OCI-LY7 (cell line): ENCODE results near the gene ARHGAP24. TPM values are rescaled to one million over a fixed set of nuclear protein-coding genes. Genes with fewer than 3 reads are reported as not detected.

Source experiments
- BruUV-seq: library from RNA; stranded (reverse); fragments of 400-500 nt; replicated peaks from 2 replicates; lab custom pipeline; 2021; lab: Mats Ljungman, UMichigan
- CTCF ChIA-PET: fragments of 300-600 bp; sonication (Branson Sonifier 250); formaldehyde crosslinking; loops from one replicate; lab custom pipeline; 2022; ENCODE audit warnings: antibody characterized with exemption; ENCODE audit not compliant: unreplicated experiment; lab: Charles Lee
- POLR2A ChIA-PET: fragments of 300-600 bp; sonication (Branson Sonifier 250); formaldehyde crosslinking; loops from one replicate; lab custom pipeline; 2022; ENCODE audit warnings: antibody characterized with exemption; lab: Charles Lee
- DNase-seq: peaks from one replicate; pipeline ENCODE4 v3.0.0-alpha.2; 2015; ENCODE audit warnings: low spot score
- H2AFZ ChIP-seq: fragments of 200-600 bp; sonication (generic), shearing (Covaris generic); 2 replicates; pipeline ENCODE4 v1.6.1; 2014; ENCODE audit warnings: mild to moderate bottlenecking, antibody characterized with exemption, low read length, moderate library complexity
- H3K27ac ChIP-seq: fragments of 200-600 bp; sonication (generic); 2 replicates; pipeline ENCODE4 v1.5.1; 2014; ENCODE audit warnings: mixed run types, low read depth, mild to moderate bottlenecking, moderate library complexity, low read length, inconsistent platforms; ENCODE audit not compliant: poor library complexity, severe bottlenecking
- H3K36me3 ChIP-seq: fragments of 200-600 bp; sonication (generic); 2 replicates; pipeline ENCODE4 v1.6.1; 2014; ENCODE audit warnings: mild to moderate bottlenecking, antibody characterized with exemption, low read length, moderate library complexity, mixed read lengths; ENCODE audit not compliant: insufficient read depth
- H3K4me1 ChIP-seq: fragments of 200-600 bp; sonication (generic); 2 replicates; pipeline ENCODE4 v1.5.1; 2014; ENCODE audit warnings: mild to moderate bottlenecking, low read length; ENCODE audit not compliant: insufficient read depth, poor library complexity, severe bottlenecking
- H3K4me2 ChIP-seq: fragments of 200-600 bp; sonication (generic); 2 replicates; pipeline ENCODE4 v1.6.1; 2014; ENCODE audit warnings: mild to moderate bottlenecking, low read length
- H3K4me3 ChIP-seq: fragments of 200-600 bp; sonication (generic); 2 replicates; pipeline ENCODE4 v1.5.1; 2014; ENCODE audit warnings: mild to moderate bottlenecking, low read depth, low read length; ENCODE audit not compliant: poor library complexity, severe bottlenecking
- H3K79me2 ChIP-seq: fragments of 200-600 bp; sonication (generic); 2 replicates; pipeline ENCODE4 v1.6.1; 2016; ENCODE audit warnings: low read depth, mild to moderate bottlenecking, low read length, moderate library complexity, mixed read lengths; ENCODE audit not compliant: insufficient read depth
- H3K9me2 ChIP-seq: fragments of 200-600 bp; sonication (generic); 2 replicates; pipeline ENCODE4 v1.6.1; 2016; ENCODE audit warnings: mild to moderate bottlenecking, low read length, mixed read lengths; ENCODE audit not compliant: insufficient read depth
- H3K9me3 ChIP-seq: fragments of 200-600 bp; sonication (generic); 2 replicates; pipeline ENCODE4 v1.6.1; 2014; ENCODE audit warnings: mild to moderate bottlenecking, mixed run types, low read length, mixed read lengths
- H4K20me1 ChIP-seq: fragments of 200-600 bp; sonication (generic); 2 replicates; pipeline ENCODE4 v1.6.1; 2014; ENCODE audit warnings: mild to moderate bottlenecking, antibody characterized with exemption, low read length, moderate library complexity, mixed read lengths; ENCODE audit not compliant: insufficient read depth
- EZH2phosphoT487 ChIP-seq: fragments of 200-600 bp; sonication (generic); IDR thresholded peaks from 2 replicates; pipeline ENCODE4 v1.6.1; 2018; ENCODE audit warnings: low read depth, borderline replicate concordance, mild to moderate bottlenecking, mixed run types, antibody characterized with exemption, low read length, moderate library complexity, mixed read lengths
- intact Hi-C: fragments of 100-400 bp; cut with micrococcal nuclease; formaldehyde crosslinking; loops from one replicate; pipeline ENCODE4 v1.10.0; 2022; ENCODE audit not compliant: unreplicated experiment
- total RNA-seq, 2 experiments: library from RNA; depleted of rRNA in 1 of 2; stranded (reverse); fragments of >200 nt in 1 of 2; shearing (Covaris generic) in 1 of 2; gene quantifications; 2 replicates each; pipeline ENCODE4 v1.2.3, GENCODE V29; 2014 to 2022
- TF ChIP-seq, protein P1 (sequence below): fragments of 200-600 bp; sonication (generic); conservative IDR thresholded peaks from 2 replicates; pipeline ENCODE4 v1.5.1; 2014; ENCODE audit warnings: mild to moderate bottlenecking, antibody characterized with exemption, low read length, moderate library complexity, mixed read lengths

The ARHGAP24 gene
- total RNA-seq, 2 experiments from 2014 or later = 0.88 to 4.4 TPM

DNA sequence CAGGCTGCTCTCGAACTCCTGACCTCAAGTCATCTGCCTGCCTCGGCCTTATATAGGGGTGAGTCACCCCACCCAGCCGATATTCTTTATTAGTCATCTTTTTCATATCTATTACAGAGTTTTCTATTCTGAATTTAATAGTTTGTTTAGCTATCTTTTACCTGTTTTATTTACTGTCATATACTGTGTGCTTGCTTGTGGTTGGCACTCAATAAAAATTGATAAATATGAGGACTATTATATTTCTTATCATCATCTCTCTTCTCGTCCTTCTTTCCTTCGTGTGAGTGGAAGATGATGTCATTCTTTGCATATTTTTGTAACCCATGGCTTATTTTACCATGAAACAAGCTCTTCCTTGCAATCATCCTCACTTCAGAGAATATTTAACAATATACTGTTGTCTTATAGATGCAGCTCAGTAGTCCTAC lies 265.5 kb downstream of the ARHGAP24 start:
- POLR2A ChIA-PET = interaction anchor here (0.6 to 2.6 kb wide), 9 partner anchors 9 to 330 kb away, joined by 3 to 15 read pairs (median 3); no protein-coding TSS in a partner anchor

DNA sequence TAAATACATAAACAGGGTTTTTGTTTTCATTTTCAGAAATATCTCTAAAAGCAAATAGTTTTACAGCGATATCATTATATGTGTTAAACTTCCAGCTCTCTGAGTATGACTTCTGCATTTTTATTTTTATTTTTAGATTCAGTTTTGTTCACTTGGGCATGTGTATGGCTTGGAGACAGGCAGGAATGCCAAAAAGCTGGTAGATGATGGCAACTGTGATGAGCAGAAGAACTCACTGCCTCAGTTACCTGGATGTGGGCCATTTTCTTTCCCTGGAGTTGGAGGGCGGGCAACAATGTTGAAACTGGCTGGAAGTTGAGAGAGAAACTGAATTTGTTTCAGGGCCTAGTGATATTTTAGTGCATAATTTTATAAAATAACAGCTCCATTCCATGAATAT lies 266.4 kb downstream of the ARHGAP24 start:
- CTCF ChIA-PET = interaction anchor here (1.5 kb wide), 1 partner anchor 81 kb away, joined by 4 read pairs; no protein-coding TSS in a partner anchor
- Histone ChIP-seq H3K9me2 (no peaks in the 10 kb centered on the region), H2AFZ (peak overlapping the region; percentile 24; the same call in 1 of the 2 replicates), H4K20me1 (no peaks in the 10 kb centered on the region), H3K4me1 (peaks cover 8% of the 10 kb centered on the region), H3K27ac (no peak overlapping the region), H3K4me2 (no peak overlapping the region), H3K79me2 (no peaks in the 10 kb centered on the region), H3K4me3 (no peak overlapping the region), H3K36me3 (no peaks in the 10 kb centered on the region), H3K9me3 (no peaks in the 10 kb centered on the region)
- intact Hi-C loops = no loop called here
- no TSS peak for BruUV-seq
- TF ChIP-seq, protein P1, sequence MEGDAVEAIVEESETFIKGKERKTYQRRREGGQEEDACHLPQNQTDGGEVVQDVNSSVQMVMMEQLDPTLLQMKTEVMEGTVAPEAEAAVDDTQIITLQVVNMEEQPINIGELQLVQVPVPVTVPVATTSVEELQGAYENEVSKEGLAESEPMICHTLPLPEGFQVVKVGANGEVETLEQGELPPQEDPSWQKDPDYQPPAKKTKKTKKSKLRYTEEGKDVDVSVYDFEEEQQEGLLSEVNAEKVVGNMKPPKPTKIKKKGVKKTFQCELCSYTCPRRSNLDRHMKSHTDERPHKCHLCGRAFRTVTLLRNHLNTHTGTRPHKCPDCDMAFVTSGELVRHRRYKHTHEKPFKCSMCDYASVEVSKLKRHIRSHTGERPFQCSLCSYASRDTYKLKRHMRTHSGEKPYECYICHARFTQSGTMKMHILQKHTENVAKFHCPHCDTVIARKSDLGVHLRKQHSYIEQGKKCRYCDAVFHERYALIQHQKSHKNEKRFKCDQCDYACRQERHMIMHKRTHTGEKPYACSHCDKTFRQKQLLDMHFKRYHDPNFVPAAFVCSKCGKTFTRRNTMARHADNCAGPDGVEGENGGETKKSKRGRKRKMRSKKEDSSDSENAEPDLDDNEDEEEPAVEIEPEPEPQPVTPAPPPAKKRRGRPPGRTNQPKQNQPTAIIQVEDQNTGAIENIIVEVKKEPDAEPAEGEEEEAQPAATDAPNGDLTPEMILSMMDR = no peak
- POLR2A ChIA-PET = interaction anchor here (0.5 to 2.6 kb wide), 6 partner anchors 10 to 331 kb away, joined by 3 to 15 read pairs (median 4); no protein-coding TSS in a partner anchor
- no peak for DNase-seq

More for the DNA sequence above, 265.5 kb downstream of the ARHGAP24 start:
- intact Hi-C loops = no loop called here
- Histone ChIP-seq H3K27ac (no peak overlapping the region), H2AFZ (no peak overlapping the region; the same call in 1 of the 2 replicates), H4K20me1 (no peaks in the 10 kb centered on the region), H3K36me3 (no peaks in the 10 kb centered on the region), H3K4me3 (no peak overlapping the region), H3K4me2 (no peak overlapping the region), H3K9me2 (no peaks in the 10 kb centered on the region), H3K79me2 (no peaks in the 10 kb centered on the region), H3K9me3 (no peaks in the 10 kb centered on the region), H3K4me1 (no peaks in the 10 kb centered on the region)
- DNase-seq = no peak
- TF ChIP-seq, protein P1 = no peak
- TF ChIP-seq EZH2phosphoT487 = no peak
- no TSS peak for BruUV-seq
- CTCF ChIA-PET = no interaction called here

DNA sequence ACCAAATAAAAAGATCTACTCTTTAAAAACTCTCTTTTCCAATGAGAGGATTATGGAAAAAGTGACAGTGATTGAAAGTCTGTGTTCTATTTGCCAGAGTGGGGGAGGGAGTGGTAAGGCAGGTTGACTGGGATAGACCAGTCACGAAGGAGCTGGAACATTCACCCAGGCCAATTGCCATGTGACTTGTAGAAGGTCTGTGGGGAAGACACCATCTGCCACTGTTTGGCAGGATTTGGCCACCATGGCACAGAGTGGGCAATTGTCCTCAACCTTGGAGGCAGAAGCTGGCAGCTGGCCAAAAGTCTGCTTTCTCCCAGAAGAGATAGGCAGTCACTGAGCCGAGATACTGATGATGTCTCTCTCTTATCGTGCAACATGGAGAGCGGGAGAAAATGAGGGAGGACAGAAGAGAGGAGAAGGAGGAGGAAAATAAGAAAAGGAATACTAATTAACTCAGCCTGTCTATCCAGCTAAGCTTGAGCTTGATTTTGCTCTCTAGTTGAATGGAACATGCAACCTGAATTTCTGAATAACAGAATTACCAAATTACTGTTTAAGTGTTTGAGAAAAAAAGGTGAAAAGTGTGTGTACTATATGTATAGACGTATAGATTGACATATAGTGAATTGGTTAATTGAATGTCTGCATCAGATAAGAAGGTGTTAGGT lies 267.1 kb downstream of the ARHGAP24 start:
- H3K4me3 ChIP-seq = no peak overlapping the region
- H4K20me1 ChIP-seq = no peaks in the 10 kb centered on the region
- no TSS peak for BruUV-seq
- no peak for TF ChIP-seq EZH2phosphoT487
- TF ChIP-seq, protein P1 = no peak
- no peaks in the 10 kb centered on the region for H3K79me2 ChIP-seq
- CTCF ChIA-PET = interaction anchor here (1.5 kb wide), 1 partner anchor 82 kb away, joined by 4 read pairs; no protein-coding TSS in a partner anchor
- H3K27ac ChIP-seq = no peak overlapping the region
- 0 out of 2 replicates have a peak overlapping the region, but pooled peaks have one; percentile 15 for H2AFZ ChIP-seq
- no peaks in the 10 kb centered on the region for H3K9me3 ChIP-seq
- intact Hi-C loops = no loop called here
- no peaks in the 10 kb centered on the region for H3K9me2 ChIP-seq
- no peak for DNase-seq
- H3K4me2 ChIP-seq = no peak overlapping the region
- POLR2A ChIA-PET = interaction anchor here (0.5 to 2.6 kb wide), 4 partner anchors 10 to 94 kb away, joined by 3 to 15 read pairs (median 6); no protein-coding TSS in a partner anchor
- H3K36me3 ChIP-seq = no peaks in the 10 kb centered on the region
- H3K4me1 ChIP-seq = peaks cover 8% of the 10 kb centered on the region
